Sigmoid colon (tissue), 4 donors: ENCODE data around the gene PHKB.

ENCODE experiments used
- EP300 ChIP-seq, 4 donors: sonication (generic); formaldehyde crosslinking; IDR thresholded peaks; one replicate each; pipeline ENCODE4 v1.6.1; 2017; ENCODE audit warnings: antibody characterized with exemption in 4 of 4
- POLR2A ChIP-seq, 2 donors: fragments of 450-650 bp; IDR thresholded peaks; one replicate each; pipeline ENCODE4 v1.6.1; 2016; ENCODE audit warnings: antibody characterized with exemption in 2 of 2, mild to moderate bottlenecking in 2 of 2, moderate library complexity in 2 of 2
- TF ChIP-seq, protein P1 (sequence below), 4 experiments: fragments of 450-650 bp in 3 of 4; fragments of 200-600 bp in 1 of 4; IDR thresholded peaks; one replicate each; pipeline ENCODE4 v1.5.1; 2016 to 2019; ENCODE audit warnings: antibody characterized with exemption in 4 of 4, mild to moderate bottlenecking in 3 of 4, moderate library complexity in 2 of 4

DNA sequence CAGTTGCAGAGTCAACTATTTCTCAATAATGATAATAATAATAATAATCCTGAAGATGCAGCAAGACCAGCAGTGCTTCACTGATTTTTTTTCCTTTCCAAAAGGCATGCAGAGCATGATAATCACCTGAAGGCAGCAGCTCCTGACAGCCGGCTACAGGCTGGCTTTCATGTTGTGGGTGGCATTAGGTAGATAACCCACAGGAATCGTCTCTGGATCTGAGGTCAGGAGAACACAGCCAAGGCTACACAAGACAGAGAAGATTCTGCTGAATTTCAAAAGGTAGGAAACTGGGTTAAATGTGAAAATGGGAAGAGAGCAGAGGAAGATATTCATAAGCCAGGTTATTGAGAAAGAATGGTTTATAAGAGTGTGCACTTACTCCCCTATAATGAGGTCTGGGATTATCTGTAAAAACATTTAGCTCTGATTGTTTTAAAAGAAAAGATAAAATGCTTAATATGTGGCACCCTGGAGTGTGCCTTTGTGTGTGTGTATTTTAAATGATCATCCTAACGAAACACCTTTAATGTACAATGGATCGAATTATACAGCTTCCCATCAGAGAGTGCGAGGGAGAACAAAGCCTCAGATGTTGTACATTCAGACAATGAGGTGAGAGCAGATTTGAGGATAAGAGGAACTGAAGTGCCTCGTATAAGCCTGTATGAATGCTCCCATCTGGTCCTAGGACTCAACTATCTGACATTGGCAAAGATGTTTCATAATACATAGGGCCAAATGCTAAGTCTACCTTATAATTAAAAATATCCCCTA, 273.1 kb downstream of the PHKB start:
- TF ChIP-seq EP300 (IDR thresholded peaks at IDR 0.05): no peak
- TF ChIP-seq, protein P1, sequence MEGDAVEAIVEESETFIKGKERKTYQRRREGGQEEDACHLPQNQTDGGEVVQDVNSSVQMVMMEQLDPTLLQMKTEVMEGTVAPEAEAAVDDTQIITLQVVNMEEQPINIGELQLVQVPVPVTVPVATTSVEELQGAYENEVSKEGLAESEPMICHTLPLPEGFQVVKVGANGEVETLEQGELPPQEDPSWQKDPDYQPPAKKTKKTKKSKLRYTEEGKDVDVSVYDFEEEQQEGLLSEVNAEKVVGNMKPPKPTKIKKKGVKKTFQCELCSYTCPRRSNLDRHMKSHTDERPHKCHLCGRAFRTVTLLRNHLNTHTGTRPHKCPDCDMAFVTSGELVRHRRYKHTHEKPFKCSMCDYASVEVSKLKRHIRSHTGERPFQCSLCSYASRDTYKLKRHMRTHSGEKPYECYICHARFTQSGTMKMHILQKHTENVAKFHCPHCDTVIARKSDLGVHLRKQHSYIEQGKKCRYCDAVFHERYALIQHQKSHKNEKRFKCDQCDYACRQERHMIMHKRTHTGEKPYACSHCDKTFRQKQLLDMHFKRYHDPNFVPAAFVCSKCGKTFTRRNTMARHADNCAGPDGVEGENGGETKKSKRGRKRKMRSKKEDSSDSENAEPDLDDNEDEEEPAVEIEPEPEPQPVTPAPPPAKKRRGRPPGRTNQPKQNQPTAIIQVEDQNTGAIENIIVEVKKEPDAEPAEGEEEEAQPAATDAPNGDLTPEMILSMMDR (IDR thresholded peaks at IDR 0.05): no peak
- no peak for TF ChIP-seq POLR2A (IDR thresholded peaks at IDR 0.05)
